Activated T-helper 1 cell treated with Interleukin-2 at 50 U/mL for 16 hours (primary cell): Measurements from ENCODE around the gene CIT.

Experiments
- DNase-seq: peaks from one replicate; pipeline ENCODE4 v3.0.0-alpha.2; 2020; ENCODE audit warnings: low read depth

Gene CIT

GRCh38 chr12:119645535-119646059 lies 231.5 kb downstream of the CIT start:
- DNase-seq: no peak

GRCh38 chr12:119644930-119645329 lies 232.2 kb downstream of the CIT start:
- DNase-seq: no peak

GRCh38 chr12:119642986-119643385 lies 234.1 kb downstream of the CIT start:
- no peak for DNase-seq
